GM18909 (cell line): ENCODE measurements around the gene MAU2.

ENCODE experiments used
- ATAC-seq: cut with Tn5 transposase; IDR thresholded peaks from one replicate; pipeline ENCODE4 v1.9.1; 2021; ENCODE audit warnings: mild to moderate bottlenecking; ENCODE audit not compliant: unreplicated experiment, poor library complexity

The MAU2 gene

DNA sequence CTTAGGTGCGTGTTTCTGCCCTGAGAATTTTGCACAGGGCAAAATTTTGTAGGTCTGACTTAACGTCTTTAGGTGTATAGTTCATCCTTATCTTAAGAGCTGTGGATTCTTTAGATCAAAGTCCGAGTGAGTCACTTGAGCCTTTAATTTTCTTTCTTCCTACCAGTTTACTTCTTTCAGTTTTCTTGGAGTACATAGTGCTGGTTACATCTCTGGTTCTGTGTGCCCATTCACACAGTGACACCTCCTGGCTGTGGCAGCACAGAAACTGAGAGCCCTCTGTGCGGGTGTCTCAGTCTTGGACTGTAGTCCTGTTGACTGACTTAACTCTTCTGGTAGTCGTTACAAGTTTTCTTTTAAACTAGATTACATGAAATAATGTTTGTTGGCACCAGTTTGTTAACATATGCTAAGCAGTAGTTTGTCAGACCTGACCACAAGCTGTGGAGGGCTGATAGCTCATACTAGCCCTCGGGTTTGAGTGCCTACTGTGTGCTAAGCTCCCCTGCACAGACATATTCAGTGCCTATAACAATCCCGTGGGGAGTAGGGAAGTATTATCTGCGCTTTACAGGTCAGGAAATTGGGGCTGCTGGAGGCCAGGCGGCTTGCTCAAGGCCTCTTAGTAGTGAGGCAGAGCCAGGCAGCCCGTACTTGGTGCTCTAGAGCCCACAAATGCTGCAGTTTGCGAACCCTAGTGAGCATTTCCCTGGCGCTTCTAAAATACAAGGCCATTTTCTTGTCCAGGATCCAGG, 86.4 kb downstream of the MAU2 start:
- ATAC-seq, result no peak

DNA sequence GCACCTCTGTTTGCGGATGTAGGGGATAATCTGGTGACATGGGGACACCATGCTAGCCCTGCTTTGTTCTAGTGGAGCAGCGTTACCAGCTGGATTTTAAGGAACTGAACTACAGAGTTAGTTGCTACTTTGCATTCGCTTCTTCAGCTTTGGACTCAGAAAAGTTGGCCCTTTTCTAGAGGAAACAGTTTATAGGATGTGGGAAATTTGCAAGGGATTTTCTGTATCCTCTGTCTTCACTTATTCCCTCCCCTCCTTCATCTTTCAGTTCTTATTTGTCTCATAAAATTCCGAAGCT, 87.0 kb downstream of the MAU2 start:
- ATAC-seq, result no peak
